Mucosa of stomach (tissue), 1 donor: ENCODE measurements around the gene ALCAM.

Source experiments
- H3K27me3 ChIP-seq: one replicate; pipeline ENCODE4 v1.7.0; 2013; ENCODE audit warnings: mild to moderate bottlenecking, low read length; ENCODE audit not compliant: control insufficient read depth, insufficient read depth
- H3K36me3 ChIP-seq: one replicate; pipeline ENCODE4 v1.7.0; 2013; ENCODE audit warnings: low read length; ENCODE audit not compliant: control insufficient read depth, insufficient read depth
- H3K4me1 ChIP-seq: one replicate; pipeline ENCODE4 v1.7.0; 2013; ENCODE audit warnings: mild to moderate bottlenecking, low read length; ENCODE audit not compliant: control insufficient read depth, insufficient read depth
- H3K4me3 ChIP-seq: one replicate; pipeline ENCODE4 v1.7.0; 2013; ENCODE audit warnings: low read length
- H3K9ac ChIP-seq: one replicate; pipeline ENCODE4 v1.7.0; 2013; ENCODE audit warnings: mild to moderate bottlenecking, low read length, moderate library complexity
- H3K9me3 ChIP-seq: one replicate; pipeline ENCODE4 v1.7.0; 2013; ENCODE audit warnings: mild to moderate bottlenecking, low read length, moderate library complexity; ENCODE audit not compliant: control insufficient read depth
- donor health status: Pancreatic carcinoma.

The ALCAM gene

GRCh38 chr3:105347625-105348302 lies 18.9 kb upstream of the ALCAM start:
- H3K4me1 ChIP-seq, result no peaks in the 10 kb centered on the region
- no peaks in the 10 kb centered on the region for H3K36me3 ChIP-seq
- H3K4me3 ChIP-seq, result no peak overlapping the region
- H3K9me3 ChIP-seq, result no peaks in the 10 kb centered on the region
- no peaks in the 10 kb centered on the region for H3K27me3 ChIP-seq
- no peak overlapping the region for H3K9ac ChIP-seq

DNA sequence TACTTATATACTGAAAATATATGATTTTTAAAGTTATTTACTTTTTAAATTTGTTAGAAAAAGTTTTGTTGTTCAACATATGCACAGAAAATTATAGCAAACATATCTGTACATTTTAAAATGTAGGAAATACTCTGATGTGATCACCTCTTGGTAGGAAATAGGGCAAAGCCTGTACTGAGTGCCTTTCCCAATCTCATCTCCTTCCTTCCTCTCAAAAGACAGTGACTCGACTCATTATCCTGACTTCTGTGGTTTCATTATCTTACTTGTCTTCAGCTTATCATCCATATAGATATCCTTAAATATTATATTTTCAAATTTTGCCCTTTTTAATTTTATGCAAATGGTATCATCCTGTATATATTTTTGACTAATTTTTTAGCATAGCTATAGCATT lies 18.4 kb upstream of the ALCAM start:
- Histone ChIP-seq H3K9me3 (no peaks in the 10 kb centered on the region), H3K36me3 (no peaks in the 10 kb centered on the region), H3K4me1 (no peaks in the 10 kb centered on the region), H3K27me3 (peaks cover under 1% of the 10 kb centered on the region), H3K9ac (no peak overlapping the region), H3K4me3 (no peak overlapping the region)

DNA sequence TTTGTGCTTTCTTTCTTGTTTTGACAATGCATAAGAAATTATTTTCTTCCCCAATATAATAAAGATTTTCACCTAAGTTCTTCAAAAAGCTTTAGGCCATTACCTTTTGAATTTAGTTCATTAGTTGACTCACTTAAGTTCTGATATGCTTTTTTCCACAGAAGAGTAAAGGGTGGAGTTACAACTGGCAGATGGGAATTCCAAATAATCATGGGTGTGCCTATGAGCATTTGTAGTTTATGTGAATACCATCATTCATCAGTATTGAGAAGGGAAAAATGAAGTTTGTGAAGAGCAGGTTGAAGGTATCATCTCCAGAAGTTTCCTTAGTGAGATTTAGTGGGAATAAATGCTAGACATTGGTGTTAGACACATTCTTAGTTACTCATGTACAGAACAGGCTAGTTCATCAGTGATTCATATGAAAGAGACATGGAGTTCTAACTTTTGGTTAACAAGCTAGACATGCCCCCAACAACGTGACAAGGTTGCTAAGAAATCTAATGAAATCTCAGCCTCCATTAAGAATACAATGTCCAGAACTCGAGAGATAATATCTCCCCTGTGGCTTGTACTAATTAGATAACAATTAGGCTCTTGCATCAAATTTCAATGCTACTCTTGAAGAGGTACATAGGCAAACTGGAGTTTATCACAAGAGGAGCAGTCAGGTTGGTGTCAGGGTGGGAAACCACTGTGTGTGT lies 16.9 kb upstream of the ALCAM start:
- Histone ChIP-seq H3K4me1 (no peaks in the 10 kb centered on the region), H3K4me3 (no peak overlapping the region), H3K9me3 (no peaks in the 10 kb centered on the region), H3K9ac (no peak overlapping the region), H3K36me3 (no peaks in the 10 kb centered on the region), H3K27me3 (peaks cover 16% of the 10 kb centered on the region)

- H3K4me1 ChIP-seq, result no peaks in the 10 kb centered on the region
- H3K9ac ChIP-seq, result no peak overlapping the region
- peaks cover 20% of the 10 kb centered on the region for H3K27me3 ChIP-seq
- no peaks in the 10 kb centered on the region for H3K9me3 ChIP-seq
- H3K36me3 ChIP-seq, result no peaks in the 10 kb centered on the region
- H3K4me3 ChIP-seq, result no peak overlapping the region
Measured at GRCh38 chr3:105351821-105352220, 14.9 kb upstream of the ALCAM start.

DNA sequence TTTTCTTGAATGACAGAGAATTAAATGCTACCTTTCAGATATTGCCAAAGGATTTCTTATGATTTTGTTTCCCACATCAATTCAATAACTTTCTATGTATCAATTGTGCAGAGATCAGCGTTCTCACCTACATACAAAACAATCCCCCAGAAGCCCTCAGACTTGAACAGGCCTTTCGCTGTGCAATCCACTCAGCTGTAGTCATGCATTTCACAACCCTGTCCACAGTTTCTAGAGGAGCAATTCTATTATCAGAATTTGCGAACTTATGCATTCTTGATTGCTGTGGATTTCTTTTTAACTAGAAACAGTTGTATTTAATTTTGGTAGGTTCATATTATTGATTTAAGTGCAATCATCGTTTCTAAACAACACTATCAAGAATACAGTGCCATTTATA lies 13.7 kb upstream of the ALCAM start:
- peaks cover 20% of the 10 kb centered on the region for H3K27me3 ChIP-seq
- H3K4me1 ChIP-seq, result no peaks in the 10 kb centered on the region
- H3K9me3 ChIP-seq, result no peaks in the 10 kb centered on the region
- no peak overlapping the region for H3K4me3 ChIP-seq
- no peak overlapping the region for H3K9ac ChIP-seq
- H3K36me3 ChIP-seq, result no peaks in the 10 kb centered on the region

DNA sequence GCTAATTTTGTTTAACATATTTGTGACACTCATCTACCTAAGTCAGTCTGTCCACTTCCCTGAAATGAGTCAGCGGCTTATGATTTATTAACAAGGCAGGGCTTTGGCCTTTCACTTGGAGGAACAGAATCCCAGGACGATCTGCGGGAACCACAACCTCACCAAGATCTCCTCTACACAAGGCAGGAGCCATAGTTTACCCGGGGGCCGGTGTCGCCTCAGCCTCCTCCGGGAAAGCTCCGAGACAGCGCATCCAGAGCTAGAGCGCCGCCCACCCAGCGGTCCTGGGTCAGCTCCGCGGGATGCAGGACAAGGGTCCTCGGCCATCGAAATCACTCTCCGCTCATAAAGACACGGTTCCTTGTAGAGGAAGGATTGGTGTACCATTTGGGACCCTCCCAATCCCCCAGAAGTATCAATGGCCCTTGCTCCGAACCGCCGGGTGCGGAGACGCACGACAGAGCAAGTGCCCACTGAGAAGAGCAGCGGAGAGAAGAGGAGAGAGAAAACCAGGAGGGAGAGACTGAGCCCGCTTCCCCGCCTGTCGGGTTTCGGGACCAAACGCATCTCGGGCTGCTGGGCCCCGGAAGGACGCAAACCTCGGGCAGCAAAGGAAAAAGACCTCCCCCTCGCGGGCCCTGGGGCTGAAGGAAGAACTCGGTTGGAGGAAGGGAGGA lies 13.1 kb upstream of the ALCAM start:
- H3K36me3 ChIP-seq, result no peaks in the 10 kb centered on the region
- peak overlapping the region; percentile 1 for H3K9ac ChIP-seq
- no peak overlapping the region for H3K4me3 ChIP-seq
- no peaks in the 10 kb centered on the region for H3K9me3 ChIP-seq
- H3K27me3 ChIP-seq, result peaks cover 20% of the 10 kb centered on the region
- no peaks in the 10 kb centered on the region for H3K4me1 ChIP-seq

- H3K9me3 ChIP-seq, result no peaks in the 10 kb centered on the region
- H3K9ac ChIP-seq, result no peak overlapping the region
- H3K4me3 ChIP-seq, result no peak overlapping the region
- H3K36me3 ChIP-seq, result no peaks in the 10 kb centered on the region
- peaks cover 20% of the 10 kb centered on the region for H3K27me3 ChIP-seq
- H3K4me1 ChIP-seq, result no peaks in the 10 kb centered on the region
Measured at GRCh38 chr3:105354429-105354828, 12.3 kb upstream of the ALCAM start.

DNA sequence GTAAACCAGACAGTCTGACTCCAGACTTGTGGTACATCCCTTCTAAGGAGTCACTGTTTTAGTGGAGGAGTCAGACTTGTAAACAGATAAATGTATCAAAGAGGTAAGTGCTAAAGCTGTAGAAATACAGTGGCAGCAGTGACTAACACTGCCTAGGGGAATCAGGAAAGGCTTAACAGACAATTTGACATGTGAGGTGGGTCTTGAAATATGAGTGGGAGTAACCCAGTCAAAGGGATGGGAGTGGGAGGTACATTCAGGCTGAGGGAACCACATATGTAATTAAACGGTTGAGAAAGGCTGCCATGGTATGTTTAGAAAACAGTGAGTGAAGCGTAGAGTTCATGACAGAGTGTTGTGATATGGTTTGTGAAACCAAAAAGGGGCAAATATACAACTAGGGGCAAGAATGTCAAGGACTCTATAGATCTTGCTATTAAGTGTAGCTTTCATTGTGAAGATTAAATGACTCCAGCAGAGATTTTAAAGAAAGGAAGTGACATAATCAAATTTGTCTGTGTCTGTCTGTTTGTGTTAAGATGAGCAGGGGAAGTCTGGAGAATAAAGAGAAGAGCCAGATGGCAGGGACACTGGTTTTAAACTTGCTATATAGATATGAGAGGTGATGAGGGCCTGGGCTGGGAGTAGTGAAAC lies 11.2 kb upstream of the ALCAM start:
- Histone ChIP-seq H3K9me3 (no peaks in the 10 kb centered on the region), H3K27me3 (peaks cover 20% of the 10 kb centered on the region), H3K36me3 (no peaks in the 10 kb centered on the region), H3K4me1 (no peaks in the 10 kb centered on the region), H3K4me3 (no peak overlapping the region), H3K9ac (no peak overlapping the region)

GRCh38 chr3:105356396-105356795 lies 10.3 kb upstream of the ALCAM start:
- H3K4me3 ChIP-seq, result no peak overlapping the region
- peaks cover 20% of the 10 kb centered on the region for H3K27me3 ChIP-seq
- H3K4me1 ChIP-seq, result no peaks in the 10 kb centered on the region
- H3K9me3 ChIP-seq, result no peaks in the 10 kb centered on the region
- no peak overlapping the region for H3K9ac ChIP-seq
- H3K36me3 ChIP-seq, result no peaks in the 10 kb centered on the region

GRCh38 chr3:105356988-105357387 lies 9.7 kb upstream of the ALCAM start:
- Histone ChIP-seq H3K9ac (no peak overlapping the region), H3K36me3 (no peaks in the 10 kb centered on the region), H3K4me1 (no peaks in the 10 kb centered on the region), H3K4me3 (no peak overlapping the region), H3K9me3 (no peaks in the 10 kb centered on the region), H3K27me3 (peaks cover 20% of the 10 kb centered on the region)

DNA sequence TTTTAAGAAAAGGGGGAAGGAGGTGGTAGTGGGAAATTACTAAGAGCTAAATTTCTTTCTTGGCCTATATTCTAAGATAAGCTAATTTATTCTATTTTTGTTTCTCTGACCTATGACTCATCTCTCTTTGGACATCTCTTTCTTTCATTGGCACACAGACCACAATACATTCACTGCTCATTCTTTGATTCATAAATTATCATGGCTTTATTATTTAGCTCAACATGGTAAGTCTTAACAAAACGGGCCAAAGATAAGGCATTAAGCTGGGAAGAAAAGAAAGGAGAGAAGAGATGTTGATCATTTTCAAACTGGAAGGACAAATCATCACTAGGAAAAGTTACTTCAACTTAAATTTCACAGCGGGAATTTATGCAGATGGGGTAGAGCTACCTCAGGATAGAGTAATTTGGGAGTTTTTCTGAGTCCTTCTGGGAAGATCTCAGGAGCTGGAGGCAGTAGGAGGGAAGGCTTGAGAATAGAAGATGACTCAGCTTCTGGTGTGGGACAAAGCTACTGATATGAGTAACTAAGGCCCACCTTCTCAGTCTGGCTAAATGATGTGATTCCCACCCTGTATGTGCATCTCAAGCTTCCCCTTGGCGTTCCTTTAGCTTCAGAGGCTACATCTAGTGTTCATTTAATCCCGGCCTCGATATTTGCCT lies 7.5 kb upstream of the ALCAM start:
- no peak overlapping the region for H3K9ac ChIP-seq
- no peaks in the 10 kb centered on the region for H3K4me1 ChIP-seq
- no peaks in the 10 kb centered on the region for H3K36me3 ChIP-seq
- no peak overlapping the region for H3K4me3 ChIP-seq
- H3K27me3 ChIP-seq, result peaks cover 11% of the 10 kb centered on the region
- H3K9me3 ChIP-seq, result no peaks in the 10 kb centered on the region
